Bronchial epithelial cell (primary cell): ENCODE measurements around the gene GVQW3. TPM values are rescaled to one million over a fixed set of nuclear protein-coding genes. Genes with fewer than 3 reads are reported as not detected.

Source experiments
- DNase-seq: peaks from one replicate; pipeline ENCODE4 v3.0.0-alpha.2; 2010; ENCODE audit warnings: low read depth
- FAIRE-seq: peaks from 2 replicates; lab custom pipeline; 2011; peaks lifted over from hg19 to GRCh38; lab: Jason Lieb, UNC
- H3K27me3 ChIP-seq: 2 replicates; pipeline ENCODE4 v1.5.1; 2011; ENCODE audit warnings: low read length; ENCODE audit not compliant: control insufficient read depth, insufficient read depth
- H3K36me3 ChIP-seq: 2 replicates; pipeline ENCODE4 v1.5.1; 2011; ENCODE audit warnings: low read length; ENCODE audit not compliant: control insufficient read depth, insufficient read depth
- H3K4me3 ChIP-seq: 2 replicates; pipeline ENCODE4 v1.5.1; 2011; ENCODE audit warnings: mild to moderate bottlenecking, low read depth, low read length, control low read depth
- total RNA-seq: library from RNA; depleted of rRNA; stranded (reverse); fragments of >200 nt; gene quantifications from 2 replicates; pipeline ENCODE4 v1.2.1, GENCODE V29; 2014
- TF ChIP-seq, protein P1 (sequence below): IDR thresholded peaks from 2 replicates; pipeline ENCODE4 v1.5.1; 2011; ENCODE audit warnings: mild to moderate bottlenecking, moderate library complexity, low read length, control low read depth, inconsistent platforms; ENCODE audit not compliant: insufficient read depth, severe bottlenecking

GVQW3 gene
- total RNA-seq, 1 donor from 2014 or later: 0.26 TPM

DNA sequence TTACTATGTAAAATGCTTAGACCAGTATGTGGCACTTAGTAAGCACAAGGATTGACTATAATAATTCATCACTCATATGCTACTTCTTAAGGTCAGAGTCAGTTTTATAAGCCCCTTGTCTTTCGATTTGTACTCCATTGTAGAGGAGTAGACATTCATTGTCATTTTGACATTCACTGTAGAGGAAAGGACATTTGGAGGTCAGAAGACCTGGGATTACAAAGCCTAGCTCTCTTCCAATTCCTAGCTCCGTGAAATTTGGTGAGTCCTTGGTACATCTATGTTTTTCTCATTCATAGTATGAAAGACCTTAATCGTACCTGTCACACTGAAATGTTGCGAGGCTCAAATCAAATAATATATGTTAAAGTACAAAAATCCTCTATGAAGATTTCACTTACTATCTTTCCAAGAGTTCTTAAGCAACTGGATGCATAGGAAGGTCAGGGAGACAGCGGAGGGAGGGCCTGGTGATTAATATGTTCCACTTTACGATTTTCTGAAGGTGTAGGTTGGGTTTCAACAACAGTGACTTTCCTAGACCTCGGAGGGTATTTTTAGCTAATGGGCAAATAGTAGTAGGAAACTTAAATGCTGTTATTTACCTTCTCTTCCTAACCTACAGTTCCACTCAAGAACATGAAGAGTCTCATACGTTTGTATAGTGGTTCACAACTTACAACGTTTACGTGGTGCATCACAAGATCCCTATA, 62.3 kb downstream of the GVQW3 start:
- peak; percentile 41 for DNase-seq
- H3K4me3 ChIP-seq: peak overlapping the region; percentile 96
- TF ChIP-seq, protein P1, sequence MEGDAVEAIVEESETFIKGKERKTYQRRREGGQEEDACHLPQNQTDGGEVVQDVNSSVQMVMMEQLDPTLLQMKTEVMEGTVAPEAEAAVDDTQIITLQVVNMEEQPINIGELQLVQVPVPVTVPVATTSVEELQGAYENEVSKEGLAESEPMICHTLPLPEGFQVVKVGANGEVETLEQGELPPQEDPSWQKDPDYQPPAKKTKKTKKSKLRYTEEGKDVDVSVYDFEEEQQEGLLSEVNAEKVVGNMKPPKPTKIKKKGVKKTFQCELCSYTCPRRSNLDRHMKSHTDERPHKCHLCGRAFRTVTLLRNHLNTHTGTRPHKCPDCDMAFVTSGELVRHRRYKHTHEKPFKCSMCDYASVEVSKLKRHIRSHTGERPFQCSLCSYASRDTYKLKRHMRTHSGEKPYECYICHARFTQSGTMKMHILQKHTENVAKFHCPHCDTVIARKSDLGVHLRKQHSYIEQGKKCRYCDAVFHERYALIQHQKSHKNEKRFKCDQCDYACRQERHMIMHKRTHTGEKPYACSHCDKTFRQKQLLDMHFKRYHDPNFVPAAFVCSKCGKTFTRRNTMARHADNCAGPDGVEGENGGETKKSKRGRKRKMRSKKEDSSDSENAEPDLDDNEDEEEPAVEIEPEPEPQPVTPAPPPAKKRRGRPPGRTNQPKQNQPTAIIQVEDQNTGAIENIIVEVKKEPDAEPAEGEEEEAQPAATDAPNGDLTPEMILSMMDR: no peak
- peaks cover 2% of the 10 kb centered on the region for H3K36me3 ChIP-seq
- no peaks in the 10 kb centered on the region for H3K27me3 ChIP-seq
- no peak for FAIRE-seq

DNA sequence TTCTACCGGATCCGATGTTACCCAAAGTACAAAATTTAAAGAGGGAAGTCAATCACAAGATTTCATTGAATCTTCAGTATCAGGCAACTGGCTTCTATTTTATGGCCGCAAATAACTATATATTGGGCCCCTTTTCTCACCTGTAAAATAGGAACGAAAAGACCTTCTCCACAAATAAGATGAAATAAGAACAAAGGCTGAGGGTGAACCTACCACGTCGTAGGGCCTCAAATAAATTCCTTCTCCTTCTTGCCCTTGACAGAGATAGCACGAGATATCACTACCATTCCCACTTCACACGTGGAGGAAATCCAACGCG, 62.9 kb downstream of the GVQW3 start:
- H3K36me3 ChIP-seq: peaks cover 2% of the 10 kb centered on the region
- DNase-seq (no peak), FAIRE-seq (no peak)
- TF ChIP-seq, protein P1: no peak
- H3K27me3 ChIP-seq: no peaks in the 10 kb centered on the region
- peak overlapping the region; percentile 96 for H3K4me3 ChIP-seq

DNA sequence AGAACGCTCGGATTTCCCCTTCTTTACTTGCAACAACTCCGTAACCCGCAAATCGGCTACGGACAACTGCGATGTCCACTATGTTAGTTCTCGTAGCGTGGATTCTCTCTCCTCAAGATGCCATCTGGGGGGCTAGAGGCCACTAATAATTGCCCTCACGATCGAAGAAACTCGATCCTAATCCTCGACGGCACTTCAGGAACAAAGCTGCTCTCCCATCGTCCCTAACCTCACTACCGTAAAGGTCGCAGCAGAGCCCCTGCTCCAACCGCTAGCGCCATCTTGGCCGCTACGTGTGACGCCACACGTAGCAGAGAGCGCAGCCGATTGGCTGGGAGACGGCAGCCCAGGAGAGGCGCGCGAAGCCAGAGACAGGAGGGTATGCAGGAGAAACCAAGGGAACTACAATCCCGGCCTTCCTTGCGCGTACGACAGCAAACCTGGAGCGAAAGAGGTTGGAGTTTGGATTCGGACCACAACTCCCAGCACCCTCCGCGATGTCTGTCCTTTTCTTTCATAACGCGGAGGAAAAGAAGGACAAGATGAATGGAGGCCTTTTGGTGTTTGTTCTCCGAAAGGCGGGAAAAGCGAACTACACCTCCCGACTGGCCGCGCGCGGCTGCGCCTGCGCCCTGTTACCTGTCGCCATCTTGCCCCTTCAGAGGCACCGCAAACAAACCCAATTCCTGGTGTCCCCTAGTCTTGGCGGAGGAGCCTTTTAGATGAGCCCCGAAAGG, 63.4 kb downstream of the GVQW3 start, which contains the start of gene EMSY:
EMSY (plus strand) TSS at position 635 of the 737 bp plus-strand sequence. CDS start 1,921 bp downstream, outside the sequence.
- peaks cover 2% of the 10 kb centered on the region for H3K36me3 ChIP-seq
- H3K27me3 ChIP-seq: no peaks in the 10 kb centered on the region
- FAIRE-seq (peak; percentile 96), DNase-seq (peak; percentile 99)
- peak within 1 kb of the TSS; percentile 96 for H3K4me3 ChIP-seq
- TF ChIP-seq, protein P1: no peak

DNA sequence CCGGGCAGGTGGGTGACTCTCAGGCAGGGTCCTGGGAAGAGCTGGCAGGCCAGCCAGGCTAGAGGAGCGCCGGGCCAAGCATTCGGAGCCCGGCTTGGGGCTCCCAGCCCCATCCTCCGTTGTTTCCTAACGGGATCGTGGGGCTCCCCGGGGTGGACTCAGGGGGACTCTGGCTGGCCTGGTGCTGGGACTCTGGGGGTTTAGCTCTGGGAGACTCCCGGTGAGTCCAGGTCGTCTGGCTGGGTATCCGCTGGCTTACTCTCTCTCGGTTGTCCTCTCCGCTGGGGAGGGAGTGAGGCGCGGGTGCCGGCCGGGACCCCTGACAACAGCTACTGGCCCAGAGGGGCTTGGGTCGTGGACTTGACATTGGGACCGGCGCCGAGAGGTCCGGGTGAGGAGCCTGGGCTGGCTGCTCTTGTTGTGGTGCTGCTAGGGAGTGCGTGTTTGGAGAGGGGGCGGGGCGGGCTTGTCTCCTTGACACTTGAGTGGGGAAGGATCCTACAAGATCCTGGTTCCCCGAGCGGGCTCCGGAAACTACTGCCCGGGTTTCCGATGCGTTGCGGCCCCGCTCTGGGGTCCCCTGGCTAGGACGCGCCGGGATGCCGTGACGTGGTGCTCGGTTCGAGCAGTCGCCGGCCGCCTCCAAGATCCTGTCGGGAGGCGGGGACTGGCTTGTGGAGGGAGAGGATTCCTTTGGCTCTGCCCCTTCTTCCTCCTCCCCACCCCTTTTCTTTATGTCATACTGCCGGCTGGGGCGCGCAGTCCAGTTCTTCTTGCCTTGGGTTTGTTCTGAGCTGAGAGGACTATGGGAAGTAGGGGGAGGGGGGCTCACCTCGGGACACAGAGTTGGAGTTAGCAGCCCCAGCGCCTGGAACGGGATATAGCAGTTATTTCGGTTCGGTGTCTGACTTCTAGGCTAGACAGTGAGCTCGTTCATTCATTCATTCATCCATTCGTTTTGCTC, 64.3 kb downstream of the GVQW3 start:
- peaks cover 2% of the 10 kb centered on the region for H3K36me3 ChIP-seq
- TF ChIP-seq, protein P1: peak; percentile 11
- DNase-seq: peak; percentile 85
- H3K27me3 ChIP-seq: no peaks in the 10 kb centered on the region
- no peak for FAIRE-seq
- H3K4me3 ChIP-seq: peak overlapping the region; percentile 96

DNA sequence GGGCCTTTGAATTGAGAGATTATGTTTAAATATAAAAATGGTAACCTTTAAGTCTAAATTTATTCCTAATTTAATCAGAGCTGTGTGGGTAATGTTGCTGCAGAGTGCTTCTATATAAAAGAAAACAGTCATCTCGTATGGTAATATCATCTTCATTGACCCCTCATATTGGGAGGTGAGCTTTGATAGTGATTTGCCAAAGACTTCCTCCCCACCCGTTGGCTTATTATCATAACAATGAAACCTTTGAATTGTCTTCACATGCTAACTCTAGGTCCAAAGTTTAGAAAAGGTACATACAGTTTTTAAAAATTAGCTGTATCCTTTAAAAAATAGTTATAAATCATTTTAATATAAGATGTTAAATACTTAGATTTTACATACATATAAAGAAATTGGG, 67.4 kb downstream of the GVQW3 start:
- peaks cover 3% of the 10 kb centered on the region for H3K36me3 ChIP-seq
- DNase-seq: no peak

More for the DNA sequence above, 67.4 kb downstream of the GVQW3 start:
- Histone ChIP-seq H3K27me3 (no peaks in the 10 kb centered on the region), H3K4me3 (no peak overlapping the region)
- TF ChIP-seq, protein P1: no peak
- no peak for FAIRE-seq
